Suprapubic skin (tissue), 3 donors: ENCODE data around the gene SSH3.

ENCODE experiments used
- EP300 ChIP-seq: sonication (generic); formaldehyde crosslinking; IDR thresholded peaks from one replicate; pipeline ENCODE4 v1.6.1; 2017; ENCODE audit warnings: antibody characterized with exemption
- POLR2A ChIP-seq, 2 donors: fragments of 450-650 bp; IDR thresholded peaks; one replicate each; pipeline ENCODE4 v1.6.1; 2017; ENCODE audit warnings: antibody characterized with exemption in 2 of 2, mild to moderate bottlenecking in 2 of 2, moderate library complexity in 2 of 2
- TF ChIP-seq, protein P1 (sequence below), 2 donors: fragments of 200-600 bp in 1 of 2; fragments of 450-650 bp in 1 of 2; sonication (generic) in 1 of 2; IDR thresholded peaks; one replicate each; pipeline ENCODE4 v1.5.1; 2016 to 2019; ENCODE audit warnings: antibody characterized with exemption in 2 of 2, mild to moderate bottlenecking in 1 of 2, moderate library complexity in 1 of 2

DNA sequence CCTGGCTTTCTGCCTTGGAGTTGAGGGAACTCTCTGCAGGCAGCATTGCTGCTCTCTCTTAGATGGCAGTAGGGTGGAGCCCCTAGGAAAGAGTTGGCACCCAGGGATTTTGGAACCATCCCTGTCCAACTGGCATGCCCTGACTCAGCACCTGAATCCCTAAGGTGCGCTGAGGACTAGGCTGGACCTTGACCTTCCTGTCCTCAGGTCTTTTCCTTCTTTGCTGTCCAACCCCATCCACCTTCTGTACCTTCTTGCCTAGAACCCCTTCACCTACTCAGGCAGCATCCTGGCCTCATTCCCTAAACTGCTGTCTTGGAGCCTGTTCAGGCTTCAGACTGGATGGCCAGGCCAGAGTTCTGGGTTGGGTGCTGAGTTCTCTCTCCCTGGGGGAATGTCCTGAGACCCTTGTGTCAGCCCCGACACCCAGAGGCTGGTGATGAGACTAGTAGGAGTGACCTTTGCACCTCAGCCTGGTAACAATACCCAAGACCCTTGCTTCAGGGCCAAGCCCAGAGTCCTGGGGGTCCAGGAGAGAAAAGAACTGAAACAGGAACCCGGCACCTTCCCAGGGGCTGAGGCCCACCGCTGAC lies 52.6 kb downstream of the SSH3 start:
- TF ChIP-seq, protein P1, sequence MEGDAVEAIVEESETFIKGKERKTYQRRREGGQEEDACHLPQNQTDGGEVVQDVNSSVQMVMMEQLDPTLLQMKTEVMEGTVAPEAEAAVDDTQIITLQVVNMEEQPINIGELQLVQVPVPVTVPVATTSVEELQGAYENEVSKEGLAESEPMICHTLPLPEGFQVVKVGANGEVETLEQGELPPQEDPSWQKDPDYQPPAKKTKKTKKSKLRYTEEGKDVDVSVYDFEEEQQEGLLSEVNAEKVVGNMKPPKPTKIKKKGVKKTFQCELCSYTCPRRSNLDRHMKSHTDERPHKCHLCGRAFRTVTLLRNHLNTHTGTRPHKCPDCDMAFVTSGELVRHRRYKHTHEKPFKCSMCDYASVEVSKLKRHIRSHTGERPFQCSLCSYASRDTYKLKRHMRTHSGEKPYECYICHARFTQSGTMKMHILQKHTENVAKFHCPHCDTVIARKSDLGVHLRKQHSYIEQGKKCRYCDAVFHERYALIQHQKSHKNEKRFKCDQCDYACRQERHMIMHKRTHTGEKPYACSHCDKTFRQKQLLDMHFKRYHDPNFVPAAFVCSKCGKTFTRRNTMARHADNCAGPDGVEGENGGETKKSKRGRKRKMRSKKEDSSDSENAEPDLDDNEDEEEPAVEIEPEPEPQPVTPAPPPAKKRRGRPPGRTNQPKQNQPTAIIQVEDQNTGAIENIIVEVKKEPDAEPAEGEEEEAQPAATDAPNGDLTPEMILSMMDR (IDR thresholded peaks at IDR 0.05) = no peak
- TF ChIP-seq EP300 = no peak
- TF ChIP-seq POLR2A (IDR thresholded peaks at IDR 0.05) = no peak
